MCF 10A (cell line): ENCODE results near the gene PLPP3. TPM values are rescaled to one million over a fixed set of nuclear protein-coding genes. Genes with fewer than 3 reads are reported as not detected.

Experiments
- BruUV-seq: library from RNA; stranded (reverse); fragments of 400-500 nt; replicated peaks from 2 replicates; lab custom pipeline; 2021; lab: Mats Ljungman, UMichigan
- CTCF ChIA-PET: fragments of 300-600 bp; sonication (Branson Sonifier 250); formaldehyde crosslinking; extraction: SDS; loops from one replicate; lab custom pipeline; 2021; ENCODE audit warnings: antibody characterized with exemption, inconsistent platforms; lab: Yijun Ruan, JAX
- POLR2A ChIA-PET: fragments of 300-600, 350-650 bp; sonication (Branson Sonifier 250); formaldehyde crosslinking; extraction: SDS; loops from one replicate; lab custom pipeline; 2020; ENCODE audit warnings: antibody characterized with exemption, inconsistent platforms; lab: Yijun Ruan, JAX
- DNase-seq: peaks from one replicate; pipeline ENCODE4 v3.0.0-alpha.2; 2018; ENCODE audit not compliant: unreplicated experiment
- H3K27ac Mint-ChIP-seq: one replicate; pipeline ENCODE4 v1.8.0; 2022; ENCODE audit warnings: mild to moderate bottlenecking, low read depth, mixed read lengths; ENCODE audit not compliant: unreplicated experiment
- H3K27me3 Mint-ChIP-seq: one replicate; pipeline ENCODE4 v1.8.0; 2022; ENCODE audit warnings: mixed read lengths; ENCODE audit not compliant: insufficient read depth, unreplicated experiment
- H3K36me3 Mint-ChIP-seq: one replicate; pipeline ENCODE4 v1.8.0; 2022; ENCODE audit warnings: mild to moderate bottlenecking, moderate library complexity, mixed read lengths; ENCODE audit not compliant: insufficient read depth, unreplicated experiment
- H3K4me1 Mint-ChIP-seq: one replicate; pipeline ENCODE4 v1.8.0; 2022; ENCODE audit warnings: mixed read lengths; ENCODE audit not compliant: insufficient read depth, unreplicated experiment
- H3K4me3 Mint-ChIP-seq: one replicate; pipeline ENCODE4 v1.8.0; 2022; ENCODE audit warnings: mild to moderate bottlenecking, moderate library complexity, mixed read lengths; ENCODE audit not compliant: unreplicated experiment
- H3K9me3 Mint-ChIP-seq: one replicate; pipeline ENCODE4 v1.8.0; 2022; ENCODE audit warnings: mixed read lengths; ENCODE audit not compliant: unreplicated experiment
- CTCF ChIP-seq: fragments of 200-600 bp; IDR thresholded peaks from one replicate; pipeline ENCODE4 v1.8.0; 2022; ENCODE audit warnings: antibody characterized with exemption, mild to moderate bottlenecking; ENCODE audit not compliant: unreplicated experiment
- intact Hi-C: fragments of 100-400 bp; cut with micrococcal nuclease; formaldehyde crosslinking; loops from 2 replicates; pipeline ENCODE4 v1.14.1; 2022
- total RNA-seq: library from RNA; stranded (reverse); gene quantifications from 2 replicates; pipeline ENCODE4 v1.2.3, GENCODE V29; 2022

PLPP3 gene
- total RNA-seq, 1 experiment from 2014 or later, result 0.84 TPM

- CTCF ChIA-PET, result interaction anchor here (0.7 to 5.9 kb wide), 8 partner anchors 9 to 1258 kb away, joined by 3 to 39 read pairs (median 4); no protein-coding TSS in a partner anchor
- no peaks in the 10 kb centered on the region for H3K4me1 Mint-ChIP-seq
These were observed 3.5 kb downstream of the PLPP3 start for GRCh38 chr1:56575865-56576264.

GRCh38 chr1:56574794-56575193 is 4.6 kb downstream of the PLPP3 start:
- H3K4me3 Mint-ChIP-seq, result no peak overlapping the region
- TF ChIP-seq CTCF, result no peak
- DNase-seq, result no peak
- POLR2A ChIA-PET, result interaction anchor here (0.6 to 1.3 kb wide), 3 partner anchors 10 to 952 kb away, joined by 3 to 4 read pairs (median 3); no protein-coding TSS in a partner anchor
- CTCF ChIA-PET, result interaction anchor here (0.6 to 5.9 kb wide), 6 partner anchors 10 to 1286 kb away, joined by 3 to 39 read pairs (median 4); no protein-coding TSS in a partner anchor
- intact Hi-C loops, result loop anchor here (5.0 kb wide), 1 partner anchor 377 kb away; no protein-coding TSS in a partner anchor
- BruUV-seq, result no TSS peak
- H3K36me3 Mint-ChIP-seq, result no peaks in the 10 kb centered on the region
- no peaks in the 10 kb centered on the region for H3K9me3 Mint-ChIP-seq
- H3K27ac Mint-ChIP-seq, result no peak overlapping the region
- H3K4me1 Mint-ChIP-seq, result peaks cover 1% of the 10 kb centered on the region
- no peaks in the 10 kb centered on the region for H3K27me3 Mint-ChIP-seq

More at GRCh38 chr1:56575865-56576264, 3.5 kb downstream of the PLPP3 start:
- no peaks in the 10 kb centered on the region for H3K36me3 Mint-ChIP-seq
- TF ChIP-seq CTCF, result no peak
- no peaks in the 10 kb centered on the region for H3K27me3 Mint-ChIP-seq
- no TSS peak for BruUV-seq
- POLR2A ChIA-PET, result interaction anchor here (0.7 to 1.3 kb wide), 2 partner anchors 56 to 398 kb away, joined by 4 read pairs; no protein-coding TSS in a partner anchor
- no peak for DNase-seq
- H3K9me3 Mint-ChIP-seq, result no peaks in the 10 kb centered on the region
- H3K4me3 Mint-ChIP-seq, result no peak overlapping the region
- intact Hi-C loops, result loop anchor here (5.0 kb wide), 1 partner anchor 379 kb away; no protein-coding TSS in a partner anchor
- no peak overlapping the region for H3K27ac Mint-ChIP-seq

GRCh38 chr1:56573311-56573710 is 6.1 kb downstream of the PLPP3 start:
- H3K27ac Mint-ChIP-seq, result no peak overlapping the region
- H3K4me3 Mint-ChIP-seq, result no peak overlapping the region
- intact Hi-C loops, result no loop called here
- H3K27me3 Mint-ChIP-seq, result no peaks in the 10 kb centered on the region
- H3K9me3 Mint-ChIP-seq, result no peaks in the 10 kb centered on the region
- BruUV-seq, result no TSS peak
- no peak for DNase-seq
- POLR2A ChIA-PET, result no interaction called here
- H3K36me3 Mint-ChIP-seq, result no peaks in the 10 kb centered on the region
- H3K4me1 Mint-ChIP-seq, result peaks cover 6% of the 10 kb centered on the region
- TF ChIP-seq CTCF, result no peak
- CTCF ChIA-PET, result interaction anchor here (0.7 kb wide), 1 partner anchor 152 kb away, joined by 3 read pairs; no protein-coding TSS in a partner anchor

- Mint-ChIP-seq H3K9me3 (no peaks in the 10 kb centered on the region), H3K4me1 (peaks cover 6% of the 10 kb centered on the region), H3K36me3 (no peaks in the 10 kb centered on the region), H3K4me3 (peak overlapping the region; percentile 20), H3K27ac (no peak overlapping the region), H3K27me3 (no peaks in the 10 kb centered on the region)
- intact Hi-C loops, result no loop called here
- no peak for TF ChIP-seq CTCF
- CTCF ChIA-PET, result interaction anchor here (0.6 to 2.6 kb wide), 3 partner anchors 13 to 1197 kb away, joined by 3 to 8 read pairs (median 6); no protein-coding TSS in a partner anchor
- BruUV-seq, result no TSS peak
- POLR2A ChIA-PET, result no interaction called here
- no peak for DNase-seq
These were observed 6.9 kb downstream of the PLPP3 start for GRCh38 chr1:56572334-56573050.
